Prostate gland (tissue), 2 donors: Measurements from ENCODE around the gene M1AP.

Experiments used
- POLR2A ChIP-seq: fragments of 450-650 bp; IDR thresholded peaks from one replicate; pipeline ENCODE4 v1.6.1; 2016; ENCODE audit warnings: antibody characterized with exemption, mild to moderate bottlenecking
- POLR2AphosphoS5 ChIP-seq: sonication (generic); formaldehyde crosslinking; IDR thresholded peaks from one replicate; pipeline ENCODE4 v1.6.1; 2017; ENCODE audit warnings: antibody characterized with exemption
- TF ChIP-seq, protein P1 (sequence below), 4 experiments: fragments of 200-600 bp in 2 of 4; fragments of 450-650 bp in 2 of 4; sonication (generic) in 2 of 4; IDR thresholded peaks; 1 replicate in 3 of 4; 2 replicates in 1 of 4; pipeline ENCODE4 v1.5.1; 2016 to 2019; ENCODE audit warnings: antibody characterized with exemption in 4 of 4, mild to moderate bottlenecking in 2 of 4, moderate library complexity in 2 of 4

DNA sequence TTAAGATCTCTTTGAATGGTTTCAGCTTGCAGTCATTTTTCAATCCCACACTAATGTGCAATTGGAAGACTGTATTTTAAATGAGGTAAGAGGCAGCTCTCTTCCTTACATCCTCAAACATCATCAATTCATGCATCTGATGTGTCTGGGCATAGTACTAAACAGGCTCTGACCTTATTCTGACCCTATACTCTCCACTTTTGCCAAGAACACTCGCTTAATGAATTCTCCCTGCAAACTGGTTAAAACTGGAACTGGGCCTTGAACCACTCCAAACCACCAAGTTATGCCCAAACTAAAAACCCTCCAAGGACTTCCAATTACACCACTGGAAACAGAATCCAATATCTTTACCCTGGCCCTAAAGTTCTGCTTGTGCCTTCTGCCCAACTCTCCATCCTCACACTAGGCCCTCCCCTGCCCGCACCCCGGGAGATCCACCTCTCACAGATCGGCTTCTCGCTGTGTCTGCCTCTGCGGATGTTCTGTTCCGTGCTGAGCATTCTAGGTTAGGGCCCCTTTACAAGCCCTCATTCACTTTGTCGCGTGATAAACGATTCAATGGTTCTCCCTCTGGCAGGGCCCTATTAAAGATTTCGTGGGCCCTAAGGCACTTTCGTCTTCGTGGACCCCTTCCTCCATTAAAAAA, 1.2 kb downstream of the M1AP start:
- TF ChIP-seq, protein P1, sequence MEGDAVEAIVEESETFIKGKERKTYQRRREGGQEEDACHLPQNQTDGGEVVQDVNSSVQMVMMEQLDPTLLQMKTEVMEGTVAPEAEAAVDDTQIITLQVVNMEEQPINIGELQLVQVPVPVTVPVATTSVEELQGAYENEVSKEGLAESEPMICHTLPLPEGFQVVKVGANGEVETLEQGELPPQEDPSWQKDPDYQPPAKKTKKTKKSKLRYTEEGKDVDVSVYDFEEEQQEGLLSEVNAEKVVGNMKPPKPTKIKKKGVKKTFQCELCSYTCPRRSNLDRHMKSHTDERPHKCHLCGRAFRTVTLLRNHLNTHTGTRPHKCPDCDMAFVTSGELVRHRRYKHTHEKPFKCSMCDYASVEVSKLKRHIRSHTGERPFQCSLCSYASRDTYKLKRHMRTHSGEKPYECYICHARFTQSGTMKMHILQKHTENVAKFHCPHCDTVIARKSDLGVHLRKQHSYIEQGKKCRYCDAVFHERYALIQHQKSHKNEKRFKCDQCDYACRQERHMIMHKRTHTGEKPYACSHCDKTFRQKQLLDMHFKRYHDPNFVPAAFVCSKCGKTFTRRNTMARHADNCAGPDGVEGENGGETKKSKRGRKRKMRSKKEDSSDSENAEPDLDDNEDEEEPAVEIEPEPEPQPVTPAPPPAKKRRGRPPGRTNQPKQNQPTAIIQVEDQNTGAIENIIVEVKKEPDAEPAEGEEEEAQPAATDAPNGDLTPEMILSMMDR (IDR thresholded peaks at IDR 0.05), result no peak
- no peak for TF ChIP-seq POLR2A
- TF ChIP-seq POLR2AphosphoS5, result no peak
